H9 (cell line): ENCODE measurements around the gene CDC5L. TPM values are rescaled to one million over a fixed set of nuclear protein-coding genes. Genes with fewer than 3 reads are reported as not detected.

ENCODE experiments used
- DNase-seq: peaks from one replicate; pipeline ENCODE4 v3.0.0-alpha.2; 2017
- H2AFZ ChIP-seq: one replicate; pipeline ENCODE4 v1.6.1; 2013; ENCODE audit warnings: mild to moderate bottlenecking, low read length, control low read depth, moderate library complexity
- H2AK5ac ChIP-seq: 2 replicates; pipeline ENCODE4 v1.6.1; 2013; ENCODE audit warnings: low read length, control low read depth, mixed read lengths; ENCODE audit not compliant: insufficient read length
- H2BK120ac ChIP-seq: one replicate; pipeline ENCODE4 v1.6.1; 2013; ENCODE audit warnings: low read depth, mild to moderate bottlenecking, low read length, control low read depth, inconsistent platforms; ENCODE audit not compliant: poor library complexity, severe bottlenecking
- H2BK12ac ChIP-seq: 2 replicates; pipeline ENCODE4 v1.6.1; 2013; ENCODE audit warnings: low read length, control low read depth, mixed read lengths, low read depth; ENCODE audit not compliant: insufficient read length
- H2BK15ac ChIP-seq: 2 replicates; pipeline ENCODE4 v1.6.1; 2013; ENCODE audit warnings: low read depth, low read length, control low read depth
- H2BK20ac ChIP-seq: one replicate; pipeline ENCODE4 v1.6.1; 2013; ENCODE audit warnings: low read depth, mild to moderate bottlenecking, low read length, control low read depth, inconsistent platforms; ENCODE audit not compliant: poor library complexity, severe bottlenecking
- H2BK5ac ChIP-seq: 2 replicates; pipeline ENCODE4 v1.6.1; 2013; ENCODE audit warnings: low read length, control low read depth, mixed read lengths; ENCODE audit not compliant: insufficient read length
- H3K14ac ChIP-seq: 2 replicates; pipeline ENCODE4 v1.6.1; 2013; ENCODE audit warnings: low read length, control low read depth; ENCODE audit not compliant: insufficient read depth
- H3K18ac ChIP-seq: 2 replicates; pipeline ENCODE4 v1.6.1; 2013; ENCODE audit warnings: low read depth, mild to moderate bottlenecking, mixed read lengths, low read length, control low read depth; ENCODE audit not compliant: insufficient read length
- H3K23ac ChIP-seq: 2 replicates; pipeline ENCODE4 v1.6.1; 2013; ENCODE audit warnings: low read length, control low read depth, mixed read lengths, low read depth; ENCODE audit not compliant: insufficient read length
- H3K23me2 ChIP-seq: 2 replicates; pipeline ENCODE4 v1.6.1; 2013; ENCODE audit warnings: low read depth, mild to moderate bottlenecking, mixed read lengths, low read length, control low read depth; ENCODE audit not compliant: insufficient read length, poor library complexity, severe bottlenecking
- H3K27ac ChIP-seq: 2 replicates; pipeline ENCODE4 v1.5.1; 2013; ENCODE audit warnings: low read length, control low read depth, mixed read lengths, low read depth; ENCODE audit not compliant: insufficient read length
- H3K27me3 ChIP-seq: 2 replicates; pipeline ENCODE4 v1.6.1; 2013; ENCODE audit warnings: low read length, control low read depth, inconsistent platforms; ENCODE audit not compliant: insufficient read depth
- H3K4ac ChIP-seq: 2 replicates; pipeline ENCODE4 v1.6.1; 2013; ENCODE audit warnings: low read depth, mild to moderate bottlenecking, control low read depth, inconsistent platforms, low read length, moderate library complexity
- H3K4me1 ChIP-seq: 2 replicates; pipeline ENCODE4 v1.6.1; 2013; ENCODE audit warnings: low read length, control low read depth, inconsistent platforms; ENCODE audit not compliant: insufficient read depth
- H3K4me2 ChIP-seq: 2 replicates; pipeline ENCODE4 v1.6.1; 2013; ENCODE audit warnings: low read length, control low read depth, mixed read lengths; ENCODE audit not compliant: insufficient read length, insufficient read depth
- H3K56ac ChIP-seq: 2 replicates; pipeline ENCODE4 v1.6.1; 2013; ENCODE audit warnings: low read depth, mild to moderate bottlenecking, mixed read lengths, low read length, control low read depth; ENCODE audit not compliant: insufficient read length
- H3K79me1 ChIP-seq: 2 replicates; pipeline ENCODE4 v1.6.1; 2013; ENCODE audit warnings: low read depth, mild to moderate bottlenecking, moderate library complexity, low read length, control low read depth, inconsistent platforms; ENCODE audit not compliant: insufficient read depth, poor library complexity, severe bottlenecking
- H3K79me2 ChIP-seq: 2 replicates; pipeline ENCODE4 v1.6.1; 2013; ENCODE audit warnings: low read length, control low read depth, inconsistent platforms; ENCODE audit not compliant: insufficient read depth
- H3K9ac ChIP-seq: 2 replicates; pipeline ENCODE4 v1.6.1; 2013; ENCODE audit warnings: low read length, control low read depth, mixed read lengths; ENCODE audit not compliant: insufficient read length; ENCODE audit errors: extremely low read depth
- H3K9me3 ChIP-seq: one replicate; pipeline ENCODE4 v1.6.1; 2013; ENCODE audit warnings: low read depth, low read length, inconsistent platforms; ENCODE audit not compliant: control insufficient read depth
- H3T11ph ChIP-seq: one replicate; pipeline ENCODE4 v1.6.1; 2013; ENCODE audit warnings: mild to moderate bottlenecking, low read length, control low read depth, inconsistent platforms
- H4K20me1 ChIP-seq: one replicate; pipeline ENCODE4 v1.6.1; 2013; ENCODE audit not compliant: control insufficient read depth, insufficient read length, insufficient read depth
- H4K5ac ChIP-seq: 2 replicates; pipeline ENCODE4 v1.6.1; 2013; ENCODE audit warnings: low read depth, mild to moderate bottlenecking, mixed read lengths, low read length, control low read depth; ENCODE audit not compliant: insufficient read length
- H4K8ac ChIP-seq: replicated peaks from 2 replicates; pipeline ENCODE4 v1.6.1; 2013; ENCODE audit warnings: low read length, control low read depth, mixed read lengths, low read depth; ENCODE audit not compliant: insufficient read length
- H4K91ac ChIP-seq: 2 replicates; pipeline ENCODE4 v1.6.1; 2013; ENCODE audit warnings: low read depth, mild to moderate bottlenecking, moderate library complexity, mixed read lengths, low read length, control low read depth; ENCODE audit not compliant: insufficient read length
- H3K27ac Mint-ChIP-seq, 3 experiments: 2 replicates in 2 of 3; 3 replicates in 1 of 3; pipeline ENCODE4 v1.8.0; 2020 to 2021; ENCODE audit warnings: mixed read lengths in 3 of 3, mild to moderate bottlenecking in 1 of 3, moderate library complexity in 1 of 3
- H3K27me3 Mint-ChIP-seq: 2 replicates; pipeline ENCODE4 v1.8.0; 2021; ENCODE audit warnings: low read depth, mild to moderate bottlenecking, moderate library complexity, mixed read lengths
- H3K36me3 Mint-ChIP-seq, 3 experiments: 2 replicates in 2 of 3; 3 replicates in 1 of 3; pipeline ENCODE4 v1.8.0; 2020 to 2021; ENCODE audit warnings: low read depth in 3 of 3, mixed read lengths in 3 of 3; ENCODE audit not compliant: insufficient read depth in 1 of 3
- H3K4me1 Mint-ChIP-seq, 2 experiments: 2 replicates each; pipeline ENCODE4 v1.8.0; 2020; ENCODE audit warnings: mixed read lengths in 2 of 2
- H3K4me3 Mint-ChIP-seq, 2 experiments: 2 replicates in 1 of 2; 3 replicates in 1 of 2; pipeline ENCODE4 v1.8.0; 2020 to 2021; ENCODE audit warnings: mild to moderate bottlenecking in 2 of 2, mixed read lengths in 2 of 2, moderate library complexity in 1 of 2
- H3K9me3 Mint-ChIP-seq, 2 experiments: 2 replicates in 1 of 2; 3 replicates in 1 of 2; pipeline ENCODE4 v1.8.0; 2020; ENCODE audit warnings: mild to moderate bottlenecking in 2 of 2, mixed read lengths in 2 of 2, moderate library complexity in 1 of 2
- WGBS: extraction: QIAGEN DNeasy Blood & Tissue Kit; methylation state at CpG from one replicate; pipeline ENCODE4 v1.1.7; 2013; ENCODE audit warnings: missing lambda C conversion rate, low lambda C conversion rate, mixed read lengths; ENCODE audit not compliant: insufficient read length; ENCODE audit errors: extremely low coverage; 5-methylcytosine and 5-hydroxymethylcytosine counted together
- total RNA-seq: library from RNA; stranded (reverse); gene quantifications from 2 replicates; pipeline ENCODE4 v1.2.1, GENCODE V29; 2021
- TF ChIP-seq, protein P1 (sequence below): fragments of 200-600 bp; sonication (generic); conservative IDR thresholded peaks from 3 replicates; pipeline ENCODE4 v1.8.0; 2021; ENCODE audit warnings: antibody characterized with exemption, mild to moderate bottlenecking

Gene CDC5L
- total RNA-seq, 1 experiment from 2014 or later = 34.3 TPM

DNA sequence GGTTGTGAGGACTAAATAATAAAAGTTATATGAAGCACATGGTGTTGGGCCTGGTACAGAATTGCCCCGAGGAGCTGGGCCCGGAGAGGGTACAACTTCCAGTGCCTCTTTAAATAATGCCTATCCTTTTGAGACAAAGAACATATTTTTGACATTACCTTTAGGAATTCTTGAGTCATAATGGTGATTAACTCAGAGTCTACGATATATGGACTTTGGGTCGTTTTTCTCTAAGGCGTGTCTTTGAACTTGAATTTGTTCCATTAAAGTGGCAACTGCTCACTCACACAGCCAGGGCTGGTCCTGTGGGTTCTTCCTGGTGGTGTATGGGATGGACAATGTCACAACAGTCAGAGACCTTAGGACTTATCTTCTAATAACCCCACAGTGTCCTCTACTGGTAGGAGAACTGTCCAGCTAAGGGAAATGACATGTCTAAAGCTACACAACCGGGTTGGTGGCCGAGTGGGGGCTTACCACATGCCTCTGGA lies 106.5 kb downstream of the CDC5L start:
- no peaks in the 10 kb centered on the region for H3K9me3 ChIP-seq
- Mint-ChIP-seq H3K27ac (no peak overlapping the region; a peak in 1 of 7 replicates), H3K4me3 (no peak overlapping the region), H3K4me1 (peaks cover 15 to 19% of the 10 kb centered on the region in 2 experiments), H3K9me3 (no peaks in the 10 kb centered on the region), H3K36me3 (no peaks in the 10 kb centered on the region; a peak in 1 of 7 replicates), H3K27me3 (peaks cover 3% of the 10 kb centered on the region; the same call in 1 of the 2 replicates)
- no peak overlapping the region for H4K5ac ChIP-seq
- no peak overlapping the region for H4K91ac ChIP-seq
- H3K4me1 ChIP-seq = 0 out of 2 replicates have a peak, but pooled peaks cover 2% of the 10 kb centered on the region
- no peak overlapping the region for H4K8ac ChIP-seq
- no peaks in the 10 kb centered on the region for H3K27me3 ChIP-seq
- no peak overlapping the region for H2BK12ac ChIP-seq
- H3K9ac ChIP-seq = no peak overlapping the region
- H3K27ac ChIP-seq = no peak overlapping the region
- TF ChIP-seq, protein P1, sequence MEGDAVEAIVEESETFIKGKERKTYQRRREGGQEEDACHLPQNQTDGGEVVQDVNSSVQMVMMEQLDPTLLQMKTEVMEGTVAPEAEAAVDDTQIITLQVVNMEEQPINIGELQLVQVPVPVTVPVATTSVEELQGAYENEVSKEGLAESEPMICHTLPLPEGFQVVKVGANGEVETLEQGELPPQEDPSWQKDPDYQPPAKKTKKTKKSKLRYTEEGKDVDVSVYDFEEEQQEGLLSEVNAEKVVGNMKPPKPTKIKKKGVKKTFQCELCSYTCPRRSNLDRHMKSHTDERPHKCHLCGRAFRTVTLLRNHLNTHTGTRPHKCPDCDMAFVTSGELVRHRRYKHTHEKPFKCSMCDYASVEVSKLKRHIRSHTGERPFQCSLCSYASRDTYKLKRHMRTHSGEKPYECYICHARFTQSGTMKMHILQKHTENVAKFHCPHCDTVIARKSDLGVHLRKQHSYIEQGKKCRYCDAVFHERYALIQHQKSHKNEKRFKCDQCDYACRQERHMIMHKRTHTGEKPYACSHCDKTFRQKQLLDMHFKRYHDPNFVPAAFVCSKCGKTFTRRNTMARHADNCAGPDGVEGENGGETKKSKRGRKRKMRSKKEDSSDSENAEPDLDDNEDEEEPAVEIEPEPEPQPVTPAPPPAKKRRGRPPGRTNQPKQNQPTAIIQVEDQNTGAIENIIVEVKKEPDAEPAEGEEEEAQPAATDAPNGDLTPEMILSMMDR = no peak
- no peak overlapping the region for H3K18ac ChIP-seq
- H3K79me1 ChIP-seq = no peaks in the 10 kb centered on the region
- H2AK5ac ChIP-seq = no peak overlapping the region
- no peak overlapping the region for H2BK15ac ChIP-seq
- no peak overlapping the region for H3K56ac ChIP-seq
- no peak overlapping the region for H2BK20ac ChIP-seq
- H3K4ac ChIP-seq = no peak overlapping the region
- H3K14ac ChIP-seq = no peak overlapping the region
- H3K23ac ChIP-seq = no peak overlapping the region
- H3K4me2 ChIP-seq = no peak overlapping the region
- no peak overlapping the region for H2BK120ac ChIP-seq
- H3K23me2 ChIP-seq = no peaks in the 10 kb centered on the region
- no peak overlapping the region for H2AFZ ChIP-seq
- no CpG with 5 or more reads among the region's 7 CpGs for WGBS
- DNase-seq = no peak
- H3K79me2 ChIP-seq = no peaks in the 10 kb centered on the region
- no peaks in the 10 kb centered on the region for H4K20me1 ChIP-seq
- H3T11ph ChIP-seq = no peak overlapping the region
- no peak overlapping the region for H2BK5ac ChIP-seq
